Neural crest cell (in vitro differentiated cells): Measurements from ENCODE around the gene CDCA7L. TPM values are rescaled to one million over a fixed set of nuclear protein-coding genes. Genes with fewer than 3 reads are reported as not detected.

Experiments
- DNase-seq: peaks from one replicate; pipeline ENCODE4 v3.0.0; 2021; ENCODE audit warnings: low read depth, mixed read lengths, low spot score
- H3K27ac Mint-ChIP-seq: one replicate; pipeline ENCODE4 v1.8.0; 2021; ENCODE audit warnings: mild to moderate bottlenecking, mixed read lengths; ENCODE audit not compliant: unreplicated experiment
- H3K27me3 Mint-ChIP-seq: 2 replicates; pipeline ENCODE4 v1.8.0; 2021; ENCODE audit warnings: low read depth, mild to moderate bottlenecking, mixed read lengths
- H3K36me3 Mint-ChIP-seq: 2 replicates; pipeline ENCODE4 v1.8.0; 2021; ENCODE audit warnings: low read depth, mild to moderate bottlenecking, mixed read lengths
- H3K4me1 Mint-ChIP-seq: 2 replicates; pipeline ENCODE4 v1.8.0; 2021; ENCODE audit warnings: mixed read lengths
- H3K4me3 Mint-ChIP-seq: one replicate; pipeline ENCODE4 v1.8.0; 2021; ENCODE audit warnings: mild to moderate bottlenecking, mixed read lengths
- H3K9me3 Mint-ChIP-seq: 2 replicates; pipeline ENCODE4 v1.8.0; 2021; ENCODE audit warnings: mixed read lengths
- CTCF ChIP-seq: fragments of 200-600 bp; sonication (generic); conservative IDR thresholded peaks from 2 replicates; pipeline ENCODE4 v1.5.0; 2021; ENCODE audit warnings: antibody characterized with exemption, mild to moderate bottlenecking
- total RNA-seq: library from RNA; stranded (reverse); gene quantifications from 2 replicates; pipeline ENCODE4 v1.2.1, GENCODE V29; 2021

Gene CDCA7L
- total RNA-seq, 1 donor from 2014 or later: 84.7 TPM

DNA sequence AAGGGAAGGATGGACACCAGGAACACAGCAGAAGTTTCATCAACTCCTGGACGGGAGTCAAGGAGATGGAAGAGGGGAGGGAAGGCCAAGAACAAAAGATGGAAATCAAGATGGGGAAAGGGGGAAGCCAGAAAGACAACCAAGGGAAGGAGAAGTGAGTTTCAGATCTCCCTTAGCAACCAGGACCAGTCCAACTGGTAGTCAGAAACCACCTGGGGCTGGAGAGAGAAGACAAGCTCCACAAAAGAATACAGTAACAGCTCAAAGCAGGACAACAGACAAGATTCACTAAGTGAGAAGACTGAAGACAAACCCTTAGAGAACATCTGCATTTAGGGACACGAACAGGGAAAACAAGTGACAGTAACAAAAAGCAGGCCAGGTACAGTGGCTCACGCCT is 30.6 kb downstream of the CDCA7L start:
- Mint-ChIP-seq H3K4me3 (no peak overlapping the region), H3K36me3 (peaks cover 23% of the 10 kb centered on the region), H3K4me1 (peaks cover 10% of the 10 kb centered on the region), H3K27ac (peak overlapping the region; percentile 69), H3K9me3 (no peaks in the 10 kb centered on the region), H3K27me3 (no peaks in the 10 kb centered on the region)
- no peak for TF ChIP-seq CTCF
- no peak for DNase-seq

GRCh38 chr7:21914671-21915070 is 31.0 kb downstream of the CDCA7L start:
- Mint-ChIP-seq H3K4me3 (no peak overlapping the region), H3K4me1 (peaks cover 10% of the 10 kb centered on the region), H3K27me3 (no peaks in the 10 kb centered on the region), H3K36me3 (peaks cover 27% of the 10 kb centered on the region), H3K27ac (no peak overlapping the region), H3K9me3 (no peaks in the 10 kb centered on the region)
- DNase-seq: no peak
- no peak for TF ChIP-seq CTCF

GRCh38 chr7:21912931-21913780 is 32.5 kb downstream of the CDCA7L start:
- Mint-ChIP-seq H3K4me3 (no peak overlapping the region), H3K27ac (no peak overlapping the region), H3K36me3 (peaks cover 41% of the 10 kb centered on the region), H3K4me1 (peaks cover 10% of the 10 kb centered on the region), H3K9me3 (no peaks in the 10 kb centered on the region), H3K27me3 (no peaks in the 10 kb centered on the region)
- no peak for TF ChIP-seq CTCF
- DNase-seq: no peak

GRCh38 chr7:21912305-21912704 is 33.4 kb downstream of the CDCA7L start:
- Mint-ChIP-seq H3K4me1 (peaks cover 10% of the 10 kb centered on the region), H3K27ac (no peak overlapping the region), H3K27me3 (no peaks in the 10 kb centered on the region), H3K4me3 (no peak overlapping the region), H3K9me3 (no peaks in the 10 kb centered on the region), H3K36me3 (peaks cover 46% of the 10 kb centered on the region)
- TF ChIP-seq CTCF: no peak
- no peak for DNase-seq

- no peak for DNase-seq
- Mint-ChIP-seq H3K4me1 (peaks cover 5% of the 10 kb centered on the region), H3K27ac (no peak overlapping the region), H3K9me3 (no peaks in the 10 kb centered on the region), H3K27me3 (no peaks in the 10 kb centered on the region), H3K36me3 (peaks cover 45% of the 10 kb centered on the region), H3K4me3 (no peak overlapping the region)
- no peak for TF ChIP-seq CTCF
These were observed 34.3 kb downstream of the CDCA7L start for GRCh38 chr7:21911341-21911875.
